GM11168 (cell line): ENCODE measurements around the gene GOLT1B.

ENCODE experiments used
- in situ Hi-C: fragments of 300-500 bp; cut with MboI; formaldehyde crosslinking; loops from one replicate; pipeline ENCODE4 v1.12.0; 2022; ENCODE audit warnings: low sequenced_read_pairs; ENCODE audit not compliant: unreplicated experiment

The GOLT1B gene

DNA sequence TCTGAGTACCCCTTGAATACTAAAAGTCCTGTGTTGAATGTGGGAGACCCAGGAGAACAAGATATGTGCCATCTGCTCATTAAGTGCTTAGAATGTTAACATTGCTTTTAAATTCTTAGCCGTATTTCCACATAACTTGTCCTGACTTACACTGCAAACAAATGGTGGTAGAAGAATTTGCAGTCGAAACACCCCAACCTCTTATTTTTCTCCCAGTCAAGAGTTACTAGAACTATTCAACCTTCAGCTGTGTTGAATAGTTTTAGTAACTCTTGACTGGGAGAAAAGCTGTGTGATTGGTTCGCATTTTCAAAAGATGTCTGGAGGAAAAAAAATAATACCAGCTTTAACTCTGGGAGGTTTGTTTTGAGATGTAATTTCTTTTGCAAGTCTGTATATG is 16.9 kb downstream of the GOLT1B start:
- in situ Hi-C loops: no loop called here

DNA sequence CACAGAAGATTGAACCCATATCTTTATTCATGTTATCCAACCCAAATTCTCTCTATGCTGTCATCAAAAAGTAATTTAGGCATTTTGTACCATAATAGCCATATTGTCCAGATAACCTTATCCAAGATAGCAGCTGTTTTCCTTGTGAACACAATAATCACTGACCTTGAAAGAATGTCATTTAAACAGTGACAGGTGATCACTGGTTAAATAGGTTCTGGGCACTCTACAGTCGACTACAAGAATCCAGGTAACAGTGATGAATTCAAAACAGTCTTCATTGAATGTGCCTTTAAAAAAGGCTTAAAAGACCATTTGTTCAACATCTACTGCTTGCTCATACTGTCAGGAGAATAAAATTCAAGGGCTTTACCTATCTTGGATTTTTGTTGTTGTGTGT is 20.0 kb downstream of the GOLT1B start:
- in situ Hi-C loops: no loop called here

DNA sequence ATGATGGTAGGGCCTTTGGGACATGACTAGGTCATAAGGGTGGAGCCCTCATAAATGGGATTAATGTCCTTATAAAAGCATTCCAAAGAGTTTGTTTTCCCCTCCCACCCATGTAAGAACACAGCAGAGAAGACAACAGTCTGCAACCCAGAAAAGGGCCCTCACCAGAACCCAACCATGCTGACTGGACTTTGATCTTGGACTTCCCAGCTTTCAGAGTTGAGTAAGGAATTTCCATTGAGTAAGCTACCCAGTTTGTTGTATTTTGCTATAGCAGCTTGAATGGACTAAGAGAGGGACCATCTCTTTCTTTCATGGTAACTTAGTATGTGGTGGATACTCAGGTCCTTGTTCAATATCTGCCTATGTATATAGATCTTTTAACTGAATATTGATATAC is 21.6 kb downstream of the GOLT1B start:
- in situ Hi-C loops: no loop called here

DNA sequence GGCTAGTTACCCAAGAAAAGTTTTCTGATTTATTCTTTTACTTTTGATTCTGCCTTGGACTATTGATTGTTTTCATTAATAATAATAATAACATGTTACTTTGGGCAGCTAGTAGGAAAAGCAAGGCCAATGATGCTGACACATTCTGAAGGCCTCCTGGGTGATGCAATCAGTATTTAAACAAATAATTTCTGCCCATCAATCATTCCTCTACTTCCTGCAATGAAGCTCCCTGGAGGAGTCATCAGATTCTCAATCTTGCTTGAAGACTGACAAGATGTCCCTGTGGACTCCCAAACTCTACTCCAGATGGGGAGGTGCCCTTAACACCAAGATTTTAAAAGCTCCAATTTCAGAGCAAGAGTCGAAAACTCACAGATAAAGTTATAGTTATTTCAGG is 24.5 kb downstream of the GOLT1B start, which contains the start of gene SPX:
TSS of gene SPX (plus strand) at position 244 of the 400 bp plus-strand sequence. CDS start 177 bp downstream, outside the sequence.
- in situ Hi-C loops: no loop called here

DNA sequence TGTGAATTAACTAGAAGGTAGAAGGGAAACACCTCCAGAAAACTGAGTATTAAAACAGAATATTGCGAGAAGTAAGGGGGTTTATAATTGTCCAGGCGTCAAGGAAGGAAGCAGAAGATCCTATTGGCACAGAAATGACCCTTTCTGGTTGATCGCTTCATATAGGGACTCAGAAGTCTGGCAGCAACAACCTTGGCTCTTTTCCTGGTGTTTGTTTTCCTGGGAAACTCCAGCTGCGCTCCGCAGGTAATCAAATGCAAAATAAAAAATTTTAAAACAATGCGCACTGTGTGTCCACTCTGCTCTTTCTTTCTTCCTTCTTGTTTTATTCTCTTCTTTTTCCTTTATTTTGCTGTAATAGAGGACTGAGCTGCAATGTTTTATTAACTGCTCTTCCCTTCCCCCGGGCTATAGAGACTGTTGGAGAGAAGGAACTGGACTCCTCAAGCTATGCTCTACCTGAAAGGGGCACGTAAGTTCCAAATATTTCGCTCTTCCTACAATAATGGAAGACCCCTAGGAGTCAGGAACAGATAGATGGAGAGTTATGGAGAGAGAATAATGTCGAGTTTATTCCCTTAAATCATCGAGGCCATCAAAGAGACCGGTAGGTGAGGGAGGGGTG is 25.2 kb downstream of the GOLT1B start:
- in situ Hi-C loops: no loop called here

DNA sequence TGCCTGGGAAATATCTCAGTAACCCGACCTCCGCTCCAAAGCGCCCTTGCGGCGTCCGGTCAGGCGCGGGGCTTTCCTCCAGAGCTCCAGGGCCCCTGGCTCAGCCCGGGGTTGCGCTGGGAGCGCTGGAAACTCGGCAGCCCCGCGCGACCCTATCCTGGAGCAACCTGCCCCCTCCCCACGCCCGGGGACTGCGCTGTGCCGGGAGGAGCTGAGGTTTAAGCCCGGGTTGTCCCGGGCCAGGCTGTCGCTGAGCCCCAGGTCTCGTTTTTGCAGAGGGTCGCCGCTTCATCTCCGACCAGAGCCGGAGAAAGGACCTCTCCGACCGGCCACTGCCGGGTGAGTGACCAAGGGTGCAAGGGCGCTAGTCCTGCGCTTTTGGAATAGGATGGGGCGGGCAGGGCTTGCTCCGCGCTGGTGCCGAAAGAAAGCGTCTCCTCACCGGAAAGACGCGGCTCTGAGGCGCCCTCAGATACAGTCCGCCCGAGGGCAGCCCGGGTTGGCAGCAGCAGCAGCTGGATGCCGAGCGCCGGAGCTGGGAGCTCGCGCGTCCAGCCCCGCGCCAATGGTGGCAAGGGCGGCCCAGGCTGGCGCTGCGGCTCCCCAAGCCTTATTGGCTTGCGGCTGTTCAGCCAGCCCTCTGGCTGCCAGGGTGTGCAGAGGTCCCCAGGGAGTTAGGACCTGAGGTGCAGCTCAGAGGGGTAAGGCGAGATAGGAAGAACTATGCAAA is 26.0 kb downstream of the GOLT1B start:
- in situ Hi-C loops: no loop called here

DNA sequence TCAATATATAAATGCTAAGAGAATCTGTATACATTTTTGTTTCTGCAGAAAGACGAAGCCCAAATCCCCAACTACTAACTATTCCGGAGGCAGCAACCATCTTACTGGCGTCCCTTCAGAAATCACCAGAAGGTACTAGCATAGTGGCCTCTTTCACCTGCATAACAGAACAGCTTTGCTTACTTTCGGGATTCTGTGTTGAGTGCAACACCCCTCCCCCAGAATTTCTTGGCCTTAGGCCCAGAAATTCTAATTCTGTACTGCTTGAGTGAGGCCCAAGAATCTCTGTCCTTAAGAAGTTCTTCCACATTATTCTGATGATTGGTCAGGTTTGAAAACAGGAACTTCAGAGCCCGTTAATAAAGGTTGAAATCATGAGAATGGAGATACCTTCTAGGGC is 27.4 kb downstream of the GOLT1B start:
- in situ Hi-C loops: no loop called here

DNA sequence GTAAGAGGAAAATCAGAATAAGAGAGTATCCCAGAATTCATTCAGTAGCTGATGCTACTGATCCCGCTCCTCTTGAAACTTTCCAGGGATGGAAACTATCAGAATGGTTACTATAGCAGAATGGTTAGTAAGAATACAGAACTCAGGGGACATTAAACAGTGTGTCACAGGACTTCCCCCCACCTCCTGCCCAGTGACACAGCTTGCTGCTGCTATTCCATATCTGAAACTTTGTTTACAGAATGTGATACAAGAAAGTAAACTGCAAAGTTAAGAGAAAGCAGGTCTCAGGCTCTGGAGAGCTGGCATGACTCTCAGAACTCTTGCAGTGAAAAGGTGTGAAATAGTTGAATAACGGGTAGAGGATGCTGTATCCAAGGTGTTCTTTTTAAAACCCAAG is 27.9 kb downstream of the GOLT1B start:
- in situ Hi-C loops: no loop called here

DNA sequence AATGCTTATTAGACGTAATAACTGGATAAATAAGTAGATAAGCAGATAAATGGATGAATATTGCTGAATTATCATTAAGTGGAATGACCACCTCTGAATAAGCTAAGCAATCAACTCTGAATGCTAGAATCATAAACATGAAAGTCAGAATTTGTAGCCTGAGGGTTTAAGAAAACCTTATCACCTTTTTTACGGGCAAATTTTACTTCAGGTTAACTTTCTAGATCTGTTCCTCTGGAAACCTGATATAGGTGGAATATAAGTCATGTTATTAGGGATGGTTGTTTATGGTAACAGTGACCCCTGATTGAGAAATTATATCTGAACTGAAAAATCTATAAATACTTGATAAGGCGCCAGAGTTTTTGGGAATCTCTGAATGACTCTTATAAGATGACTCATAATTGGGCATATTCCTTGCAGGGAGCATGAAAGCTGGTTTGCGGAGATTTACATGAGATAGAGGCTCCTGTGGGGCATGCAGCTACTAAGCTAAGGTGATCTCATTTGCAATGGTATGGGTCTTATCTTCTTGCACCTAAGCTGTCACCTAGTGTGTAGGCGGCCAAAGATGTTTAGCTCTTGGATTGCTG is 36.6 kb downstream of the GOLT1B start:
- in situ Hi-C loops: no loop called here

DNA sequence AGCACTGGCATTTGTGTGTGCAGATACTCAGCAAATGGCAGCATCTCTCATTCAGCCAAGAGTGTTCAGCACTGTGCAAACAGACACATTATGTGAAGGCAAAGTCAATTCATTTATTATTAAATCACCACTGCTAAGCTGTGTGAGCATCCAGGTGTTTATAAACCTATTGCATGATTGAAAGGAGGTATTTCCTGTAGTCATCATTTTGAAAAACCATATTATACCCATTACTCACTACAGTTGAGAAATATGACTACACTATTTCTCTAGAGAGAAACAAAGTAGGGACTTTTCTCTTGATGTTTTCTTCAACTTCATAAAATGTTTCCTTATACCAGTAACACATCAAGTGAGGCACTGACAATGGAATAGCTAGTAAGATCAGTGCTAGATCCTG is 38.2 kb downstream of the GOLT1B start:
- in situ Hi-C loops: no loop called here

DNA sequence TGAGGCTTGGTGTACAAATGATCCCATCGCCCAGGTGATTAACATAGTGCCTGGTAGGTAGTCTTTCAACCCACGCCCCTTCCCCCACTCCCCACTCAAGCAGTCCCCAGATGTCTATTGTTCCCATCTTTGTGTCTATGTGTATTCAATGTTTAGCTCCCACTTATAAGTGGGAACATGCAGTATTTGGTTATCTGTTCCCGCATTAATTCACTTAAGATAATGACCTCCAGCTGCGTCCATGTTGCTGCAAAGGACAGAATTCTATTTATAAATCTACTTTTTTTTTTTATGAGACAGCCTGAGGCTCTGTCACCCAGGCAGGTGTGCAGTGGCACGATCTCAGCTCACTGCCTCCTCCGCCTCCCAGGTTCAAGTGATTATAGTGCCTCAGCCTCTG is 40.2 kb downstream of the GOLT1B start:
- in situ Hi-C loops: no loop called here

DNA sequence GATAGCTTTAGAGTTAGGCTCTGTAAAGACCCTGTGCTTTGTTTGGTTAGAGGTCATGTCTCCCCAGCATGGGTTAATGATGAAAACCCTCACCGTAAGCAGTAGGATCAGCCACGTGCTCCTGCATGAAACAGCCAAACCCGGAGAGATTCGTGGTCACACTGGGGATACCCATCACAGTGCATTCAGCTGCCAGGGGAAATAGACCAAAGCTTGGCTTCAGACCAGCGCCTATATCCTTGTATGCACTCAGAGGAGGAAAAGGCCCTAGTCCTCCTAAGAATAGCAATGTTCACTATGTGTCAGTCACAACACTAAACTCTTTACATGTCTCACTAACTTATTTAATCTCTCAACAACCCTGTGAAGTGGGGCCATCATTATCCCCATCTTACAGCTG is 40.8 kb downstream of the GOLT1B start:
- in situ Hi-C loops: no loop called here

DNA sequence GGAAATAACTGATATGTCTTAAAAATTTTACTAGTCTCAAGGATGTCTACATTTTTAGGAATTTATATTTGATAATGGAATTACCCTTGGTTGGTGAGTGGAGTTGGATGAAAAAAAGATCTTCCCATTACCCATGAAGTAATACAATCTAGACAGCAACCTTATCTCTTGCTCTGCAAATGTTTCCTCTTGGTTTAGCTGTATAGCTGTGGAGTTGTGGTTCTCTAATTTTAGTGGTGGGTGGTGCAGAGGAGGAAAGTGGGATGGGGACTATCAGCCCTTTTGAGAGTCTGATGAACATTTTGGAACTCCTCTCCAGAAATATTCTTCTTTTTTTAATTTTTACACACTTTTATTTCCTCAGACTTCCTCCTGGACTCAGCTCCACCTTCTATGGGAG is 41.6 kb downstream of the GOLT1B start:
- in situ Hi-C loops: no loop called here

DNA sequence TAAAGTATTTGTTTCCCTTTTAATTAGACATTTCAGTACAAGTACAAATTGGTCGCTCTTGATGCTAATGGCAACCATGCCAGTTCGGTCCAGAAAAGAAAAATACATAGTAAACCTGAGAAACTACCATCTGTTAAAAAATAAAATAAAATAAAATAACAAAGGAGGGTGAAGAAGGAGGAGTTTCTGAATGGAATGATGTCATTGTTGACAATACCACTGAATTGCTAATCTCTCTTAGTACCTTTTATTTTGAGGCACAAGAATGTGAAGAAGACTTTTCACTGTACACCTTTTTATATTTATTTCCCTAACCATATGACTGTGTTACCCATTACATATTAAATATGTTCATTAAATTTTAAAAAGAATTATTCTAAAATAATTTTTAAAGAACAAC is 44.0 kb downstream of the GOLT1B start:
- in situ Hi-C loops: no loop called here

DNA sequence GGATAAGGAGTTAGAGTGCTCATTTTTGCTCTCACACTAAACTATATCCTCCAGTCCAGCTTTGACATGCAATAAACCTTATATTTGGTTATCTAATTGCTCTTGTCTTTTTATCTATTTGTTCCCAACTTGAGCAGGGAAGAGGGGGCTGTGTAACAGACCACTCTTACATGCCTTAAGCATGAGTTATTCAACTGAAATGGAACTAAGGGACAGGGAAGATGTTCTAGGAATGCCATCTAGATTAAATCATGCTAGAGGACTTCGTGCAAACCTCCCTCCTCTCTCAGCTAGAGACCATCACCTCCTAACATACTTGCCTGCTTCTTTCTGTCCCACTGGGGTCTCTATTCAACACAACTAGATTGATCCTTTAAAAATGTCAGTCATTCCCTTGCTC is 45.1 kb downstream of the GOLT1B start:
- in situ Hi-C loops: no loop called here

DNA sequence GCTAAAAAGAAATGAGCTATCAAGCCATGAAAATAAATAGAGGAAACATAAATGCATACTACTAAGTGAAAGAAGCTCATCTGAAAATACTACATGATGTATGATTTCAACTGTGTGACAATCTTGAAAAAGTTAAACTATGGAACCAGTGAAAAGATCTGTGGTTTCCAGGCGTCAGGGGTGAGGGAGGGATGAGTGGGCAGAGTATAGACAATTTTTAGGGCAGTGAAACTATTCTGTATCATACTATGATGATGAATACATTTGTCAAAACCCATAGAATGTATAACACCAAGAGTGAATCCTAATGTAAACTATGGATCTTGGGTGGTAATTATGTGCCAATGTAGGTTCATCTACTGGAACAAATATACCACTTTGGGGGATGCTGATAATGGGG is 45.8 kb downstream of the GOLT1B start:
- in situ Hi-C loops: no loop called here

DNA sequence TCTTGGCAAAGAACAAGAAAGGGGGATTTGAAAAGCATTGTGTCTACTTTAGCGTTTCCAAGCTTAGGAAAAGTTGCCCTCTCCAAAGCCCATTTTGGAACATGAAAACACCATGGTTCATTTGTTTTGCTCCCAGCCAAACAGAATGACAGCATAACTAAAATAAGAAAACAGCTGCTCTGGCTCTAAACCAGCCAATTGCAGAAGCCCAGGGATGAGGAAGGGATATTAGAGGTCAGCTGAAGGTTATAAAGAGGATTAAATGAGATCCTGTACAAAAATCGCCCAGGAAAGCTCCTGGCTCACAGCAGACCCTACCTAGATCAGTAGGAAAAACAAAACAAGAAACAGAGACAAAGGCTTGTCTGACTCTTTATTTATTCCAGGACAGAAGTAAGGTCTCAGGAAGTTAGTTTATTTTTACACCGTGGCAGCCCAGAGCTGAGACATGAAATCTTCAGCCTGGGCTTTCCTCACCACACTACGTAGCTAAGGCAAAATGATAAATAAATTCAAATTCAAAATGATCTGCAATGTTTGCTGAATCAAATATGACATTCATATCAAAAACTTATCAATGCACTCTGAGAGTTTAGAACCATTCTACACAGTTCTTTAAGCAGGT is 50.4 kb downstream of the GOLT1B start:
- in situ Hi-C loops: no loop called here

DNA sequence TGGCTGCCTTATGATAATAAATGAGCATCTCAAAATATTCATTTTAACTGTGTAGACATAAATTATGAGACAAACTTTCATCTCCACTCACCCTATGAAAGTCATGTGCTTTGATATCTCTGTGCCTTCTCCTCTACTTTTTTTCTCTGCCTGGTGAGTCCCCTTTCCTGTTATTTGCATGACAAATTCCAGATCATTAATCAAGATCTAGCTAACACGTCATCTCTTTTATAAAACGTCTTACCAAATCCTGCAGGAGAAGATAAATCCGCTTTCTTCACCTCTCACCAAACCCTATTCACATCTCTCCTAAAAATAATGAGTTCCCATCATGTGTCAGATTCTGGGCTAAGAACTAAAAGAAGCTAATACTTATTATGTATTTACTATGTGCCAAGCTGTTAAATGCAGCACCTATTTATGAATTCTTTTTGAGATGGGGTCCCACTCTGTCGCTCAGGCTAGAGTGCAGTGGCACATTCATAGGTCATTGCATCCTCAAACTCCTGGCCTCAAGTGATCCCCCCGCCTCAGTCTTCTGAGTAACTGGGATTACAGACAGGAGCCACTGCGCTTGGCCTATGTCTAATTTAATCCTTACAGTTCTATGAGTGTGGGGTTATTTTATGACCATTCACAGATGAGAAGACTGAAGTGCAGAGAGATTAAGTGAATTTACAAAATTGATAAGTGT is 51.2 kb downstream of the GOLT1B start:
- in situ Hi-C loops: no loop called here

DNA sequence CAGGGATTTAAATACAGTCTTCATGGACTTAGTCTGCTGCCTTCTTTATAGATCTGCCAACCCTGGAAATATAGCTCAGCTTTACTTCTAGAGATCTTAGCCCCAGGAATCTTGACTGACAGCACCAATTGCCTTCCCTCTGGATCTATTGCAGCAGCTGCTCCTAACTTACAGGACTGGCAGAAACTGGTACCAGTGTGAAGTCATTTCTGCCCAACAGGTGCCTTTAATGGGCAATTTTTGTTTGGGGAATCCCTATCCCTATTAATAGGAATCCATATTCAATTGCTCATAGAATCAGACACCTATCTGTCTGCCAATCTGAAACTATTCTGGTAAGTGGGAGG is 51.7 kb downstream of the GOLT1B start:
- in situ Hi-C loops: no loop called here

DNA sequence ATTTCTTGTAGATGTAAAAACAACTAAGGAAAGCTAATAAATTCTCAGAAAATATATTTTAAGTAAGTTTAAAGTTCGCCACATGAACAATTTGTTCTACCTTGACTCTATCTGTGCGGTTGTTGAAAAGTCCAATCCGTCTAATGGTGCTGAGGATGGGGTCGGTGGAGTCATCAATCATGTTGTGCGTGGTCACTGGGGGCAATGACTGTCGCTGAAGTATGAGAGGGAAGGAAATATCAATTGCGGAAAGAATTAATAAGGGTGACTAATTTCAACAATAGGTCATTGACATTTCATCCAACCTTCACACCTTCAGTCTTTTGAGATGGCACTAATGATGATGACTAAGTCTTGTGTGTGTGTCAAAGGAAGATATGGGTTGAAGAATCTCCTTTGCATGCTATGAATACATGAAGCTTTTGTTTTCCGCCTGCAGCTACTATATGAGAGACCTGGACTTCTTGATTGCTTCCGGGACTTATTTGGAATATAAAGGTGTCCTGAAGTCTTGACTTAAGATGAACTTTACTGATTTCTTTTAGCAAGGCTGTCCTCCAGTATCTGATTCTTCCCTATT is 56.6 kb downstream of the GOLT1B start:
- in situ Hi-C loops: no loop called here
